Activated CD4-positive, alpha-beta memory T cell treated with anti-CD3 and anti-CD28 coated beads, Interleukin-2, amount 10 ng/mL, durations not matched to agents 7 days and 5 days (primary cell): ENCODE measurements around the gene CDH4. TPM values are rescaled to one million over a fixed set of nuclear protein-coding genes. Genes with fewer than 3 reads are reported as not detected.

Experiments used
- CTCF ChIA-PET: fragments of 350-600 bp; sonication (Branson Sonifier 250); formaldehyde crosslinking; loops from one replicate; lab custom pipeline; 2021; ENCODE audit warnings: antibody characterized with exemption, inconsistent platforms; lab: Charles Lee
- POLR2A ChIA-PET: fragments of 350-600 bp; sonication (Branson Sonifier 250); formaldehyde crosslinking; loops from one replicate; lab custom pipeline; 2021; ENCODE audit warnings: antibody characterized with exemption; lab: Charles Lee
- DNase-seq: peaks from one replicate; pipeline ENCODE4 v3.0.0-alpha.2; 2020
- H3K27ac Mint-ChIP-seq: one replicate; pipeline ENCODE4 v1.8.0; 2021; ENCODE audit warnings: mild to moderate bottlenecking, mixed read lengths
- H3K27me3 Mint-ChIP-seq: one replicate; pipeline ENCODE4 v1.8.0; 2021; ENCODE audit warnings: mixed read lengths
- H3K36me3 Mint-ChIP-seq: one replicate; pipeline ENCODE4 v1.8.0; 2021; ENCODE audit warnings: low read depth, mixed read lengths
- H3K4me1 Mint-ChIP-seq: one replicate; pipeline ENCODE4 v1.8.0; 2021; ENCODE audit warnings: mixed read lengths
- H3K4me3 Mint-ChIP-seq: one replicate; pipeline ENCODE4 v1.8.0; 2021; ENCODE audit warnings: mild to moderate bottlenecking, mixed read lengths
- H3K9me3 Mint-ChIP-seq: one replicate; pipeline ENCODE4 v1.8.0; 2021; ENCODE audit warnings: mixed read lengths
- total RNA-seq, 2 experiments: library from RNA; stranded (reverse); gene quantifications; one replicate each; pipeline ENCODE4 v1.2.3, GENCODE V29; 2021

Gene CDH4
- total RNA-seq, 2 experiments from 2014 or later, result 0.15 to 0.20 TPM

DNA sequence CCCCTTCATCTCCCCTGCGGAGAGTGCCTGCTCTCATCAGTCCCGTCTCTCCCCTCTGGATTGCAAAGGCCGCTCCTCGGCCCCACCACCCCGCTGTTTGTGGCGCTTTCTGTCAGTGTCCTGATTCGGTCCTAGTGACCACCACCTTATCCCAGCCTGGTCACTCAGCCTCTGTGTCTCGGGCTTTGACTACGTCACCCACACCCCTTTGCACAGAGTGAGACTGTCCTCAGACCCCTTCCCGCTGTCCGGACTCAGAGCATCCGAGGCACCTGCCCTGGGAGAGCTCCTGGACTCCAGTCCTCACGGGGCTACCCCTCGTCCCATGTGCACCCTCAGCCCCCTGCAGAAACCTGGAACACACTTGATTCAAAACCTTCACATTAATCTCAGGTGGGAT lies 433.4 kb downstream of the CDH4 start:
- no peak overlapping the region for H3K27ac Mint-ChIP-seq
- DNase-seq, result no peak
- no peak overlapping the region for H3K4me3 Mint-ChIP-seq
- H3K27me3 Mint-ChIP-seq, result no peaks in the 10 kb centered on the region
- CTCF ChIA-PET, result no interaction called here
- peaks cover 3% of the 10 kb centered on the region for H3K9me3 Mint-ChIP-seq
- POLR2A ChIA-PET, result no interaction called here
- no peaks in the 10 kb centered on the region for H3K36me3 Mint-ChIP-seq
- H3K4me1 Mint-ChIP-seq, result no peaks in the 10 kb centered on the region

DNA sequence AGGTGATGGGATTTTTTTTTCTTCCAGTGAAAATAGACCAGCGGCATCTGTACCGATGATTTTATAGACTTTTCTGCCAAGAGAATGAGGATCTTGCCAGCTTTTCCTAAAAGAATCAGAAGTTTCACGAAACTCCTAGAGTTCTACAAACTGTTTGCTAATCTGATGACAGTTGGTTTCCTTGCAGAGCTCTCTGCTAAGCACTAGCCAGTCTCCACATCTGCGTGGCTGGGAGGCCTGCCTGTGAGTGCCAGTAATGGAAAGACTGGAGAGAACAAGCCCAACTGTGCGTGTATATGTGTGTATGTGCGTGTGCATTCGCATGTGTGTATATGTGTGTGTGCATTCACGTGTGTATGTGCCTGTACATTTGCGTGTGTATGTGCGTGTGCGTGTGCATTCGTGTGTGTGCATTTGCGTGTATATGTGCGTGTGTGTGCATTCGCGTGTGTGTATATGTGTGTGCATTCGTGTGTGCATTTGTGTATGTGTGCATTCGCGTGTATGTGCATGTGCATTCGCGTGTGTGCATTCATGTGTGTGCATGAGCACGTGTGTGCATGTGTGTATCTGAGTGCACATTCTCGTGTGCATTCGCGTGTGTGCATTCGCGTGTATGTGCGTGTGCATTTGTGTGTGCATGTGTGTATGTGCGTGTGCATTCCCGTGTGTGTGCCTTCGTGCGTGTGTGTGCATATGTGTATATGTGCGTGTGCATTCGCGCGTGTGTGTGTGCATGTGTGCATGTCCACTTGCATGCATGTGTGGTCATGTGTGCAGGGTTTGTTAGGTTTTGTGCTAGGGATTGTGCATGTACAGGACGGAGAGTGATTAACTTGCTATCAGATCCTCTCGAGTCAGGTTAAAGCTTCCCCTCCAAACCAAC lies 434.2 kb downstream of the CDH4 start:
- Mint-ChIP-seq H3K4me1 (no peaks in the 10 kb centered on the region), H3K27me3 (no peaks in the 10 kb centered on the region), H3K36me3 (no peaks in the 10 kb centered on the region), H3K4me3 (no peak overlapping the region), H3K27ac (no peak overlapping the region), H3K9me3 (peaks cover 3% of the 10 kb centered on the region)
- ChIA-PET CTCF (no interaction called here), POLR2A (no interaction called here)
- DNase-seq, result no peak

DNA sequence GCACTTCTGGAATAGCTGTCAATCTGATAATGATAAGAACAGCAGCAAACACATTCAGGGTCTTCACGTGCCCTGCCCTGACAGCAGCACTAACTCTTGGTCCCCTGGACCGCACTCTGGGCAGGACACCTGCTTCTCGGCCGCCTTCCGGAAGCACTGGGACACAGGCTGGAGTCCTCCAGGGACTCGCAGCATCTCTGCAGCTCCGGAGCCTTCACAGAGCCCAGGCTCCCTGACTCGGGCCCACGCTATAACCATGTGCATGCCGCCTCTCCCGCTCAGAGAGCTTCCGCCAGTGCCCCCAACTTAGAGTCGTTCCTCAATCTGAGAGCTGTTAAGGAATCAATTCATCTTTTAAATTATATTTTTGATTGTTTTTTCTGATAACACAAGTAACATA lies 436.4 kb downstream of the CDH4 start:
- H3K27ac Mint-ChIP-seq, result no peak overlapping the region
- no peaks in the 10 kb centered on the region for H3K27me3 Mint-ChIP-seq
- DNase-seq, result no peak
- no peaks in the 10 kb centered on the region for H3K4me1 Mint-ChIP-seq
- no peaks in the 10 kb centered on the region for H3K36me3 Mint-ChIP-seq
- CTCF ChIA-PET, result no interaction called here
- POLR2A ChIA-PET, result no interaction called here
- no peak overlapping the region for H3K4me3 Mint-ChIP-seq
- peaks cover 3% of the 10 kb centered on the region for H3K9me3 Mint-ChIP-seq

DNA sequence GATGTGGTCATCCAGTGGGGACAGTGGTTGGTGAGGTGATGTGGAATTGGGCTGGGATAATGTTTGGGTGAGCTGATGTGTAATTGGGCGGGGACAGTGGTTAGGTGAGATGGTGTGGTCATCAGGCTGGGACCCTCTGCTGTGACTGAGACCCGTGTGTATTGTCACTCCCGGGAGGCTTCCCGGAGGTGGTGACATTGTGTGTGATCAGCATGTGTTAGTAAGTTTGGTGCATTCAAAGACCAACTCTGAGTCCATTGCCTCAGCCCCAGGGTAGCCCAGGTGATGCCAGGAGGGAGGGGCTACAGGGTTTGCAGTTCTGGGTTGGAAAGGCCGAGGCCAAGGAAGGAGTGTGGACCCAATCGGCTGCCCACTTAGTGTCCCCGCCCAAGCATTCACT lies 438.1 kb downstream of the CDH4 start:
- Mint-ChIP-seq H3K36me3 (no peaks in the 10 kb centered on the region), H3K4me1 (no peaks in the 10 kb centered on the region), H3K27me3 (no peaks in the 10 kb centered on the region), H3K9me3 (peaks cover 3% of the 10 kb centered on the region), H3K27ac (no peak overlapping the region), H3K4me3 (no peak overlapping the region)
- CTCF ChIA-PET, result no interaction called here
- POLR2A ChIA-PET, result no interaction called here
- DNase-seq, result no peak

DNA sequence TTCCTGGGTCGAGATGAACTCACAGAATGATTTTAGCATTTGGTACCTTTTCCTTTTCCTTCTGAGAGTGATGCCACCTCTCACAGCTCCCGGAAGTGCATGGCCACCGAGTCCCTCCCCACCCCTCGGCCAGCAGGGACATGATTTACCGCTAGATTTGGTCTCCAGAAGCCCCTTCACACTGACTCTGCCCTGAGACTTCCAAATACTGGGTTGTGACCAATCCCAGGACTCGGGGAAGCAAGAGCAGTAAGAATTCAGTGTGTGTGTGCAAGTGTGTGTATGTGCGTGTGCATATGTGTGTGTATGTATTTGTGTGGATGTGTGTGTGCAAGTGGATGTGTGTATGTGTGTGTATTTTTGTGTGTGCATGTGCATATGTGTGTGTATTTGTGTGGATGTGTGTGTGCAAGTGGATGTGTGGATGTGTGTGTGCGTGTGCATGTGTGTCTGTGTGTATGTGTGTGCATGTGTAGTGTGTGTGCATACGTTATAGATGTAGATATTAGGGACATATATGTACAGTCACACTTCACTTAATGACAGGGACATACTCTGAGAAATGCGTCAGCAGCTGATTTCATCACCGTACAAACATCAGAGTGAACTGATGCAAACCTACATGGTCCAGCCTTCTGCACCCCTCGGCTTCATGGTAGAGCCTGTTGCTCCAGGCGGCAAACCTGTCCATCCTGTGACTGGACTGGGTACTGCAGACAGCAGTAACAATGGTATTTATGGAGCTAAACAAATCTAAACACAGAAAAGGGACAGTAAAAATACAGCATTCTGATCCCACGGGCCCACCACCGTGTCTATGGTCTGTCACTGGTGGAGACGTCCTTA lies 439.2 kb downstream of the CDH4 start:
- H3K9me3 Mint-ChIP-seq, result peaks cover 3% of the 10 kb centered on the region
- DNase-seq, result no peak
- no peaks in the 10 kb centered on the region for H3K36me3 Mint-ChIP-seq
- no peaks in the 10 kb centered on the region for H3K27me3 Mint-ChIP-seq
- POLR2A ChIA-PET, result no interaction called here
- no peak overlapping the region for H3K4me3 Mint-ChIP-seq
- CTCF ChIA-PET, result no interaction called here
- H3K27ac Mint-ChIP-seq, result no peak overlapping the region
- H3K4me1 Mint-ChIP-seq, result no peaks in the 10 kb centered on the region

DNA sequence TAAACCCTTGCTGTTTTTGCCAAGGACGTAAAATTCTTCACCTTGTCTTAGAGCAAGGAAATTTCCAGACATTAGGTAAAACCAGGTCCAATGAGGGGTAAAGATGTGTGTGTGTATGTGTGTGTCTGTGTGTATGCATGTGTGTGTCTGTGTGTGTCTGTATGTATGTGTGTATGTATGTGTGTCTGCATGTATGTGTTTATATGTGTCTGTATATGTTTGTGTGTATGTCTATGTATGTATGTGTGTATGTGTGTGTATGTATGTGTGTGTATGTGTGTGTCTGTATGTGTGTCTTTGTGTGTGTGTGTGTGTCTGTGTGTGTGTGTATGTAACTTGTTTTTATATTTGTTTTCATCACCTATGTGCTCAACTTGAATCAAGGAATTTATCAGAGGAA lies 439.9 kb downstream of the CDH4 start:
- no peak for DNase-seq
- no peaks in the 10 kb centered on the region for H3K27me3 Mint-ChIP-seq
- no peak overlapping the region for H3K4me3 Mint-ChIP-seq
- POLR2A ChIA-PET, result no interaction called here
- CTCF ChIA-PET, result no interaction called here
- peaks cover 2% of the 10 kb centered on the region for H3K9me3 Mint-ChIP-seq
- no peaks in the 10 kb centered on the region for H3K36me3 Mint-ChIP-seq
- no peaks in the 10 kb centered on the region for H3K4me1 Mint-ChIP-seq
- no peak overlapping the region for H3K27ac Mint-ChIP-seq

DNA sequence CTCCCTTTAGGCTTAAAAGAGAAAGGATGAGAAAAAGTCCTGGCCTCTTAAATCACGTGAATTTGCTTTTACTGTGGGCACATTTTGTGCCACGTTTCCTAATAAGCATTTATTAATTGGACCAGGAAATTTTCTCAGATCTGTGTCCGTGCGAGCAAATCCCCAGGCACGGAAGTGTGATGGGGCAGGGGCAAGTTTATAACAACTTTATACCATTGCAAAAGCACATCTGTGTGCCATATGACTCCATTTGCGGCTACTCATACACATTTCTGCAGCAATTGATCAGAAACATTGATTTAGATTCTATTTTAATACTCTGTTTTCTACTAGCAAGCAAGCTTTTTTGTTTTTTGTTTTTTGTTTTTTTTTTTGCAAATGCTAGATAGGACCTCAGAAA lies 440.4 kb downstream of the CDH4 start:
- Mint-ChIP-seq H3K27me3 (no peaks in the 10 kb centered on the region), H3K9me3 (no peaks in the 10 kb centered on the region), H3K4me3 (no peak overlapping the region), H3K27ac (no peak overlapping the region), H3K36me3 (no peaks in the 10 kb centered on the region), H3K4me1 (no peaks in the 10 kb centered on the region)
- CTCF ChIA-PET, result no interaction called here
- DNase-seq, result no peak
- POLR2A ChIA-PET, result no interaction called here

DNA sequence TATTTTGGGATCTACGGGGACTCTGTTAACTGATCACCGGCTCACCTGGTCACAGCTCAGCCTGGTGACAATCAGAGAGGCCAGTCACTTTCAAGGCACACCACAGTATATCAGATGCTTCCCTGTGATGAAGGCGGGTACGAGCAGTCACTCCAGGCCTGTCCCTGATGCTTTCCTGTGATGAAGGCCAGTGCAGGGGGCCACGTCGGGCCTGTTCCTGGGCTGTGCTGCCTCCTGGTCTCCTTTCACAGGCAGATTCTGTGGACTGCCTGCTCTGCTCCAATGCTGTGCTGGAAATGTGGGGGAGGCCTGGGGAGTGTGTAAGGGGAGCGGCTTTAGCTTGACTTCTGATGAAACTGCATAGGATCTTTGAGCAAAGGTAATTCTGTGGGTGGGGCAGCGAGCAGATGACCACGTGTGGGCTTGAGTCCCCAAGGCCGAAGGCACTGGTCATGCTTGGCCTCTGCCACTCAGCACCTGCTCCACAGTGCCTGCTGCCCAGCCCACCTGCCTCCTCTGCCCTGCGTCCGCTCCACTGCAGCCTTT lies 441.1 kb downstream of the CDH4 start:
- Mint-ChIP-seq H3K27me3 (no peaks in the 10 kb centered on the region), H3K27ac (no peak overlapping the region), H3K36me3 (no peaks in the 10 kb centered on the region), H3K9me3 (no peaks in the 10 kb centered on the region), H3K4me1 (no peaks in the 10 kb centered on the region), H3K4me3 (no peak overlapping the region)
- ChIA-PET POLR2A (no interaction called here), CTCF (no interaction called here)
- DNase-seq, result no peak

DNA sequence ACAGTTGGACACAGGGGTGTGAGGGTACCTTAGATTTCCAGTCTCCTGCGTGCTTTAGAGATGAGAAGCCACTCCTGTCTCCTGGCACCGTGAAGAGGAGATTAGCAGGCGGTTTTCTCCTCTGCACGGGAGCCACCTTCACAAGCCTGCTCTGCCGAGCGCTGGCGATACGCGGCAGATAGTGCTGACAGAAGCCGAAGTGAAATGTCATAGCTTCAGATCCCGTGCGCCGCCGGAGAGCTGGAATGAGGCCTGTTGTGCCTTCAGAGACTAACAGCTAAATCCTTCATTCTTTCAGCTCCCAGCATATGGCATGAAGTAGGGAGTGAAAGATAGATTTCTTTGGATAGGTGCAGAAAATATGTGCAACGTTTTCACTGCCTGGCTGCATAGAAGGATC lies 442.6 kb downstream of the CDH4 start:
- CTCF ChIA-PET, result no interaction called here
- H3K27me3 Mint-ChIP-seq, result no peaks in the 10 kb centered on the region
- H3K36me3 Mint-ChIP-seq, result no peaks in the 10 kb centered on the region
- no peak overlapping the region for H3K27ac Mint-ChIP-seq
- POLR2A ChIA-PET, result no interaction called here
- H3K9me3 Mint-ChIP-seq, result no peaks in the 10 kb centered on the region
- H3K4me1 Mint-ChIP-seq, result no peaks in the 10 kb centered on the region
- H3K4me3 Mint-ChIP-seq, result no peak overlapping the region
- DNase-seq, result no peak

DNA sequence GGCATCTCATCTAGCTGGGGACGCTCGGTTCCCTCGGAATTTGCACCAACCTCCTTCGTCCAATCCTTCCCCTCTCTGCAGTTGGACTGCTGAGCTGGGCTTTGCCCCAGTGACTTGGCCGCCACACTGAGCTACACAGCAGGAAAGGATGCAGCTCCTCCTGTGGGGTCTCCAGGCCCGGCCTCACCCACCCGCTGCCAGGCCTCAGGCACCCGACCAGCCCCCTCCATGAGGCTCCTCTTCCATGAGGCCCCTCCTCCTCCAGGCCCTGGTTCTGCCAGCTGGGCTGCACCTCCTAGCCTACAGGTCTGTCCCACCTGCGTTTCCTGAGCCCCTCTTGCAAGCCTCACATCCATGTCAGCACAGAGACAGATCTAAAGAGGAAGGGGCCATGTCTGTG lies 443.7 kb downstream of the CDH4 start:
- CTCF ChIA-PET, result no interaction called here
- DNase-seq, result no peak
- no peaks in the 10 kb centered on the region for H3K27me3 Mint-ChIP-seq
- no peaks in the 10 kb centered on the region for H3K4me1 Mint-ChIP-seq
- no peak overlapping the region for H3K27ac Mint-ChIP-seq
- POLR2A ChIA-PET, result no interaction called here
- H3K4me3 Mint-ChIP-seq, result no peak overlapping the region
- H3K36me3 Mint-ChIP-seq, result no peaks in the 10 kb centered on the region
- H3K9me3 Mint-ChIP-seq, result no peaks in the 10 kb centered on the region

DNA sequence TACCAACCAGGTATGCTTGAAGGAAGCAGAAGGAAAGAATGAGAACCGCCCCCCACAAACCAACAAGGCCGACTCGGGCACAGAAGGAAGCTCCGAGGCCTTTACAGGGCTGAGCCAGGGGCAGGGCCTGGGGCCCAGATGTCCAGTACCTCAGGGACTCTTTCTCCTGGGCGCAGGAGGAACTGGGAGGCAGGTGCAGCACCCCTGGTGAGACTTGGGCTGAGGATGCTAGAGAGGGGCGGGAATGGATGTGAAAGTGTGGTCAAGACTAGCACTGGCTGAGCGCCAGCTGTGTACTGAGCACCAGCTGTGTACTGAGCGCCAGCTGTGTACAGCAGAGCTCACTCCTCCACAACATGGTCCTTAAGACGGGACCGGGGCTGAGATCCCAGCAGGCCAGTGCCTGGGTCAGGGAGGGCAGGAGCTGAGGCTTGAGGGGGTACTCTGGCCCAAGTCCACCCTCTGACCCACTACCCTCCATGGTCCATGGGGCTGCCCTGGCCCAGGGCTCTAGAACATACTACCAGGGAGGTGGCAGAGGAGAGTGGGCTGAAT lies 444.2 kb downstream of the CDH4 start:
- CTCF ChIA-PET, result no interaction called here
- POLR2A ChIA-PET, result no interaction called here
- DNase-seq, result no peak

DNA sequence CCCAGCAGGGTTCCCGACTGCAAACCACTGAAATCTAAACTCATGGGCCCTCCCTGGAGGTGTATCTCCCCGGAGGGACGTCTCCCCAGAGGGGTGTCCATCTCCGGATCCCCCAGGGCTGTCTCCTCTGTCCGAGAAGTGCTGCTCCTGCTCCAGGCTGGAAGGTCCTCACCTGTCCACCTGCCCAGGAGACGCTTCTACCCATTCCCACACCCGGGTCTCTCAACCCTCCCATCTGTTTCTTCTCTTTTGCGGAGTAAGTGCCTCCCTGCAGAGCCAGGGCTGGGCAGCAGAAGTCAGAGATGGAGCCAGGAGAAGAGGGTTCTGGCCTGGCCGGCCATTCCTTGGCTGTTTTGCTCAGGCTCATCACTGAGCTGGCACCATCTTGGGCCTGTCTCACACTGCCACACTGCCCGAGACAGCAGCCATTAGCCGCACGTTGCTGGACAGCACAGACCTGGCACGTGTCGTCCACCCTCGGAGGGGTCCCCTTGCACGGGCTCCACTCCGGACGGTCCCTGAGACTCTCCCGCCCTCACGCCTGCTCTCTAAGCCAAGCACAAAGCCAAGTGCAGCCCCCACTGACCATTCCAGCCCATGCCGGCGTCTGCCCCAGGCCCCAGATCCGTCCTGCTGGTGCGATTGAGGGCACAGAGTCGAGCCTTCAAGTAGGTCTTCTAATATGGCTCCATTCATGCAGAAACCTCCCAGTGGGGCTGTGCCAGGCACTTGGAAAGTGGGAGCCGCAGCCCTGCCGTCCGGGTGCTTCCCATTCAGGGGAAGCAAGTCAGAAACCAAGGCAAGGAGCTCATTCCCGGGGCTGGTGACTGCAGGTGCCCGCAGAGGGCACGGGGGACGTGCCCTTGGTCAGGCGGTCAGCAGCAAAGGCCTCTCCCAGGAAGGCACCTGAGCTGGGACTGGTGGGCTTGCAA lies 445.9 kb downstream of the CDH4 start:
- Mint-ChIP-seq H3K27me3 (no peaks in the 10 kb centered on the region), H3K4me1 (no peaks in the 10 kb centered on the region), H3K36me3 (no peaks in the 10 kb centered on the region), H3K4me3 (no peak overlapping the region), H3K9me3 (no peaks in the 10 kb centered on the region), H3K27ac (no peak overlapping the region)
- ChIA-PET POLR2A (no interaction called here), CTCF (no interaction called here)
- no peak for DNase-seq

More for the DNA sequence above, 444.2 kb downstream of the CDH4 start:
- Mint-ChIP-seq H3K36me3 (no peaks in the 10 kb centered on the region), H3K9me3 (no peaks in the 10 kb centered on the region), H3K4me1 (no peaks in the 10 kb centered on the region), H3K27me3 (no peaks in the 10 kb centered on the region), H3K27ac (no peak overlapping the region), H3K4me3 (no peak overlapping the region)
